Amygdala (tissue), 56 donors: ENCODE results near the gene GPT2.

ENCODE experiments used
- DNase-seq, 56 donors: peaks; one replicate each; lab custom pipeline; 2025; lab: John Stamatoyannopoulos, UW

GPT2 gene

GRCh38 chr16:46895399-46896313 lies 11.5 kb downstream of the GPT2 start:
- no peak for DNase-seq

- no peak for DNase-seq
Measured at GRCh38 chr16:46896314-46896968, 12.3 kb downstream of the GPT2 start.

DNA sequence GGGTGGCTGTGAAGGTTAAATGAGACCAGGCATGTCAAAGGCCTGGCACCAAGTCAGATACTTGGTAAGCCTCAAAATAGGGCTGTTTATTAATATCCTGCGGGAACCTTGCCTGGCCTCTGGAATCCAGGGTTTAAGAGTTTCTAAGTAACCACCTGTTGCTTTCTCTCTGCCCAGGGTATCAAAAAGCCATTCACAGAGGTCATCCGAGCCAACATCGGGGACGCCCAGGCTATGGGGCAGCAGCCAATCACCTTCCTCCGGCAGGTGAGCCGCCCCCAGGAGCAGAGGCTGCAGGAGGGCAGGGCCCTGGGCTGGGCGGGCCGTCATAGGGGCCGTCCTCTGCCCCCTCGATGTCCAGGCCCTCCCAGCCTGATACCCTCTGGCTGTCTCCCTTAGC lies 13.3 kb downstream of the GPT2 start:
- no peak for DNase-seq

DNA sequence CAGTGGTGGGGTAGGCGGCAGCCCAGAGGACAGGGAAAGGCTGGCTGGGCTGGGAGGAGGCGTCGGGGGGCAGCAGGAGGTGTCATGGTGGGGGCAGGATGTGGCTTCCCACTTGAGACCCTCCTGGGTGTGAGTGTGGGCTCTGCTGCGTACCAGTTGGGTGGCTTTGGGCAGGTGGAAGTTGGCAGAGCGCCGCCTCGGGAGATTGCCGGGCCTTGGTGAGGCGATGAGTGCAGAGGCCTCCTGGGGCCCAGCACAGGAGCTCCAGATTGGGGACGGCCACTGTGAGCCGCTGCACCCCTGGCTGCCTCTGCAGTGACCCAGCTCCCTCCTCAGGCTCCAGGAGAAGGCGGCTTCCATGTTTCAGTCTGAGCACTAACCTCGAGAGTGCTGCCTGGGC lies 13.8 kb downstream of the GPT2 start:
- DNase-seq: no peak

DNA sequence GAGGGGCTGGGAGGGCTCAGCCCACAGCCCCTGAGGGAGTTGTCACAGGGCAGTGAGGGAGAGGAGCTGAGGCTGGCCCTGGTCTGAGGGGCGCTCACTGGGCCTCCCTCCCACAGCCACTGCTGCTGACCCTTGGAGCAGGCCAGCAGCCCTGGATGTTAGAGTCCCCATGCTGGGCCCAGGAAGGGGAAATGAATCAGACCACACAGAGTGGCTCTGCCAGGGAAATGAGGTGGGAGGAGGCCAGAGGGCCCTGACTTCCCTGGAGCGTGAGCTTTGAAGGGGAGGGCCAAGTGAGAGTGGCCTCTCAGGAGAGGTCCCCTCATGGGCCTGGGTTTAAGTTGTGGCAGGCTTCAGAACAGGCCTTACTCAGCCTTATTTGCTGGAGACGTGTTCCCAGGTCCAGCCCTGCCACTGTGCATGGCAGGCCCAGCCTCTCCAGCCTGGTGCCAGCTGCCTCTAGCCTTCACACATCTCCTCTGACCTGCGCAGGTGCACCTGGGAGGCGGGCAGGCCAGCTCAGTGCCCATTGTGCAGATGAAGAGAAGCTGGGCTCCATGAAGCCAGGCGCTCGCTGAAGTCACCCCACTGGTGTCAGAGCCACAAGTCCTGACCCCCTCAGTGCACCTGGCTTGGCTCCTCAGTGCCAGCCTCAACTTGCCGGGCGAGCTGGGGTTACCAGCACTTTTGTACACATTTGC lies 15.4 kb downstream of the GPT2 start:
- no peak for DNase-seq

GRCh38 chr16:46900455-46901235 lies 16.5 kb downstream of the GPT2 start:
- DNase-seq: no peak

DNA sequence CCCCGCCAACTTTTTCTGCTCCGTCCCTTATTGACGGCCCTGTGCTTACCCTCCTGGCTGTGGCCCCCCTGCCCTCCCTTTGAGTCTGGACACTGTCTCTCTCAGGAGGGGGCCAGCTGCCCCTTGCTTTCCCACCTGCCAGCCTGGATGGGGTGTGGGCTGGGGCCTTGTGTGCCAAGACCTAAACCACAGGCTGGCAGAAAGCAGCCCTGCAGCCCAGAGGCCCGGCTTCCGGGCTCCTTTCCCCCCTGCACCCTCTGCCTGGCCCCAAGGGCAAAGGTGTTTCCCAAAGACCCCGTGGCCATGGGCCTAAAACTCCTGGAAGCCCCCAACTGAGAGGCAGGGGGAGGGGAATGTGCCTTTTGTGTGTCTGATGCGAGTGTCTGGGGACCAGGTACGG lies 17.5 kb downstream of the GPT2 start:
- no peak for DNase-seq

GRCh38 chr16:46903255-46903905 lies 19.2 kb downstream of the GPT2 start:
- no peak for DNase-seq

DNA sequence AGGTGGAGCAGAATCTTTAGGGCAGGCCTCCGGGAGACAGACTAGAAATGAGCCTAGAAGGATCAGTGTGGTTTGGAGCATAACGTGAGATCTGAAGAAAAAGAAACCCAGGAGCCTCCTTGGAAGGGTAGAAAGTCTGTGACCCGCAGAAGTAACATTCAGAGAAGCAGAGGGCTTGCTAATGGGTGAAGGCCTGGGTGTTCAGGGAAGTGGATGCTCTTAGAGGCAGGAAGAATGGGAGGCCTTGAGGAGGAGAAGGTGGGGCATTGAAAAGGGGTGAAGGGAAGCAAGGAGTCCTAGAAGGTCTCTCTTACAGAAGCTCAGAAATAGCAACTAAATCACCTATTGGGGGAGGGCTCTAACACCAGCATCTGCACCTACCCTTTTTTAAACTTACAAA lies 20.3 kb downstream of the GPT2 start:
- DNase-seq: no peak

DNA sequence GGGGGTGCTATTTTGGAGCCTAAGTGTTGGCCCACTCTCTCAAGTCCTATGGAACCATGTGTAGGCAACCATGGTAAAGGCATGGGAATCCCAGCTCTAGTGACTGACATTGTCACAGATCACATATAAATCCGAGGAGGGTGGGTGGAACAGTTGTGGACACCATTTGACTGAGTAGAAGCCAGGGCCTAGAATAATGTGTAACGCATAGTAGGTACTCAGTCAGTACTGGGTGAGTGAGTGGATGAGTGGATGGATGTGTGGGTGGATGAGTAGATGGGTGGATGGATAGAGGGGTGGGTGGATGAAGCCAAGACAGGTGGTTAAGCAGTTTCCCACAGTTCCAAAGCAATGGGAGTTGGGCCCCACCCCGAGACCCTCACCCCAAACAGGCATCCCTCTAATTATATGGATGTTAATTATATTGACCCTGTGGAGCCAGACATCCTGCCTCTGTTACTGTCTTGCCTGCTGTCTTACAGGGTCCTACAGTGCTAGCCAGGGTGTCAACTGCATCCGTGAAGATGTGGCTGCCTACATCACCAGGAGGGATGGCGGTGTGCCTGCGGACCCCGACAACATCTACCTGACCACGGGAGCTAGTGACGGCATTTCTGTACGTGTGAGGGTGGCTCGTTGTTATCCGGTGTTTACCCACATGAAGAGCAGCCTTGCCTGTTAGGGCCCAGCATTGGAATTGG lies 22.3 kb downstream of the GPT2 start:
- no peak for DNase-seq

DNA sequence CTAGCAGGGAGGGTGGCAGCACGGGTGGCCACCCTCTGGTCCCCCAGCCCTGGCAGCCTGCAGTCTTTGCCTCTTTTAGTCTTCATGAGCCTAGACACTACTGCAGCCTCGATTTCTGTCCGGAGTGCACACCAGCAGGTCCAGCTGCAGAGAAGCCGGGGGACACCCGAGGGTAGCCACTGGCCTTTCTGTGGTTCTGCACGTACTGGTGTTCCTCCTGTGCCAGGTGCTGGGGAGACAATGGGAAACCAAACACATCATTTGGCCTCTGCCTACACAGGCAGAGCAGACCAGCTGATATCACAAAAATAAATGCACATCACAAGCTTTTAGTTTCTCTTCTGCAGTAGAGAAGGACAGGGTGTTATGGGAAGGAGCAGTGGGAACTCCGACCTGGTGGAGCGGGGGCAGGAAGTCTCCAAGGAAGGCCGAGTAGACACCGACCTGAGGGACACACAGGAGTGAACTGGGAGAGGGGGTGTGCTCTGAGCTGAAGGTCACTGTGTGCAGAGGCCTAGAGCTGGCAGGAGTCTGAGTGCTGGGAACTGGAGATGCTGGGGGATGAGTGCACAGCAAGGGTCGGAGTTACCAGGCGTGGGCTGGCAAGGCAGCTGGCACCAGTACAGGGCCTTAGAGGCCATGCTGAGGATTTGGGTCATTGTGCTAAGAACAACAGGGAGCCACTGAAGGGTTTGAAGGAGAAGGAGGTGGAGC lies 23.1 kb downstream of the GPT2 start:
- peak in 2 of 56 donors; percentile 10 to 19 for DNase-seq

- DNase-seq: peak in 28 of 56 donors; percentile 13 to 75 (median 44)
Measured at GRCh38 chr16:46908540-46909372, 24.6 kb downstream of the GPT2 start.

DNA sequence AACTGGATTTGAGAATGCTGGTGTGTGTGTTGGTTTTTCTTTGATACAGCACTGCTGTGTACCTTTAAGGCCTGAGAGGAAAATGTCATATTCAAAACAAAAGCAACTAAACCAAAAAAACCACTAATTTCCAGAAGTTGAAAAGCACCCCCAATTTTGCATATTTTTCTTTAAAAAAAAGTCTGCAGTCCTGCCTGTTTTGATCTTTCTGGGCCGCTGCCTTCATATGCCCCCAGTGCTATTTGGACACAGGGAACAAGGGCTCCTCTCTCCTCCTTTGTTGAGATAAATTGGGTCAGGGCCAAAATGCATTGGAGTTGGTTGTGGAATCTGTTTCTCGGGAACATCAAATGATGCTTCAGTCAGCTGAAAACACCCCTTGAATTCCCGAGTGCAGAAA lies 26.9 kb downstream of the GPT2 start:
- DNase-seq: peak in 29 of 56 donors; percentile 19 to 72 (median 41)

DNA sequence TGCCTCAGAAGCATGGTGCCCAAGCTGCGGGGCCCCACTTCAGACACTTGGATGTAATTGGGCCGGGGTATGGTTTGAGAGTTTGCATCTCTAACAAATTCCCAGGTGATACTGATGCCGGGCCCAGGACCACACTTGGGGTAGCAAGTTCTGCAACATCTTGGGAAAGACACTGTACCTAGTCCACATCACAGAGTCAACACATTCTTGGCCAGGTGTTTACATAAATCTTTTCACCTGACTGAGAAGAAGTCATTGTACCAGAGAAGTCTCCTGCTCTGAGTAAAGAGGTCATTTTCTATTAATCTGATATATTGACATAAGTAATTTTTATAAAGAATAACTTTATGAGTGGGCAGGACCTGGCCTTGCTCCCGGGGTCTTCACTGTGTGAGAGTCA lies 27.5 kb downstream of the GPT2 start:
- no peak for DNase-seq

- no peak for DNase-seq
Measured at GRCh38 chr16:46914556-46915201, 30.5 kb downstream of the GPT2 start.

GRCh38 chr16:46915483-46916025 lies 31.4 kb downstream of the GPT2 start:
- DNase-seq: no peak

GRCh38 chr16:46916980-46917379 lies 32.8 kb downstream of the GPT2 start:
- no peak for DNase-seq
